HCT116 (cell line): ENCODE results near the gene OCA2. TPM values are rescaled to one million over a fixed set of nuclear protein-coding genes. Genes with fewer than 3 reads are reported as not detected.

ENCODE experiments used
- ATAC-seq: fragments of 200-7000 bp; cut with Tn5 transposase; 2 replicates; pipeline ENCODE4 v1.9.1; 2020; ENCODE audit warnings: mild to moderate bottlenecking, moderate library complexity
- BruUV-seq: library from RNA; stranded (reverse); fragments of 400-500 nt; replicated peaks from 2 replicates; lab custom pipeline; 2021; lab: Mats Ljungman, UMichigan
- CTCF ChIA-PET: fragments of 300-600 bp; sonication (Branson Sonifier 250); formaldehyde crosslinking; loops from one replicate; lab custom pipeline; 2021; ENCODE audit warnings: antibody characterized with exemption; lab: Charles Lee
- POLR2A ChIA-PET: fragments of 300-600, 350-600 bp; sonication (Branson Sonifier 250); formaldehyde crosslinking; loops from one replicate; lab custom pipeline; 2021; ENCODE audit warnings: antibody characterized with exemption; lab: Charles Lee
- RAD21 ChIA-PET, 2 experiments: fragments of 300-600 bp; sonication (Branson Sonifier 250); formaldehyde crosslinking; loops; one replicate each; lab custom pipeline; 2023; ENCODE audit warnings: low total read pairs in 2 of 2; ENCODE audit not compliant: uncharacterized antibody in 2 of 2, unreplicated experiment in 2 of 2, low non-redundant PET in 1 of 2; lab: Charles Lee
- DNase-seq: peaks from one replicate; pipeline ENCODE4 v3.0.0-alpha.2; 2010; ENCODE audit warnings: low read depth, low spot score
- H2AFZ ChIP-seq: fragments of 200-600 bp; shearing (Covaris generic), sonication (generic); 2 replicates; pipeline ENCODE4 v1.6.1; 2017; ENCODE audit warnings: low read depth, mixed run types, mixed read lengths, antibody characterized with exemption, low read length; ENCODE audit not compliant: poor library complexity, severe bottlenecking
- H3K27ac ChIP-seq: 2 replicates; pipeline ENCODE4 v1.5.1; 2012; ENCODE audit warnings: low read depth, low read length
- H3K27me3 ChIP-seq: fragments of 200-600 bp; sonication (generic); 2 replicates; pipeline ENCODE4 v1.6.1; 2016; ENCODE audit warnings: mixed run types, low read length, mixed read lengths; ENCODE audit not compliant: insufficient read depth
- H3K36me3 ChIP-seq, 2 experiments: fragments of 200-500 bp in 1 of 2; fragments of 200-600 bp in 1 of 2; sonication (Bioruptor generic) in 1 of 2; sonication (generic) in 1 of 2; 2 replicates each; pipeline versions ENCODE4 v1.5.1 to v1.6.1; 2014 to 2016; ENCODE audit warnings: low read length in 2 of 2, inconsistent platforms in 1 of 2, mixed read lengths in 1 of 2, mixed run types in 1 of 2; ENCODE audit not compliant: insufficient read depth in 2 of 2, control insufficient read depth in 1 of 2
- H3K4me1 ChIP-seq, 2 experiments: fragments of 200-600 bp in 1 of 2; sonication (generic) in 1 of 2; 2 replicates each; pipeline versions ENCODE4 v1.5.1 to v1.6.1; 2012 to 2017; ENCODE audit warnings: low read length in 2 of 2, inconsistent platforms in 1 of 2, mild to moderate bottlenecking in 1 of 2, mixed read lengths in 1 of 2, mixed run types in 1 of 2, moderate library complexity in 1 of 2; ENCODE audit not compliant: insufficient read depth in 2 of 2, control insufficient read depth in 1 of 2
- H3K4me2 ChIP-seq: fragments of 200-600 bp; sonication (generic); 2 replicates; pipeline ENCODE4 v1.6.1; 2017; ENCODE audit warnings: mixed run types, low read length, mixed read lengths
- H3K4me3 ChIP-seq, 2 experiments: fragments of 200-600 bp in 1 of 2; sonication (generic) in 1 of 2; replicated peaks in 1 of 2; 2 replicates each; pipeline ENCODE4 v1.5.1; 2011 to 2016; ENCODE audit warnings: low read length in 2 of 2, control low read depth in 1 of 2, low read depth in 1 of 2, mild to moderate bottlenecking in 1 of 2, mixed read lengths in 1 of 2, mixed run types in 1 of 2
- H3K79me2 ChIP-seq: fragments of 200-600 bp; sonication (generic); 2 replicates; pipeline ENCODE4 v1.6.1; 2017; ENCODE audit warnings: mild to moderate bottlenecking, mixed run types, low read length, moderate library complexity, mixed read lengths; ENCODE audit not compliant: insufficient read depth
- H3K9ac ChIP-seq: fragments of 200-600 bp; sonication (generic); 2 replicates; pipeline ENCODE4 v1.6.1; 2016; ENCODE audit warnings: low read length, mixed read lengths
- H3K9me2 ChIP-seq: fragments of 200-600 bp; sonication (generic), shearing (Covaris generic); 2 replicates; pipeline ENCODE4 v1.6.1; 2017; ENCODE audit warnings: mixed run types, mild to moderate bottlenecking, moderate library complexity; ENCODE audit not compliant: insufficient read depth
- H3K9me3 ChIP-seq, 2 experiments: fragments of 200-500 bp in 1 of 2; fragments of 200-600 bp in 1 of 2; sonication (Bioruptor generic) in 1 of 2; sonication (generic) in 1 of 2; 2 replicates each; pipeline ENCODE4 v1.6.1; 2014 to 2017; ENCODE audit warnings: low read length in 2 of 2, mixed read lengths in 2 of 2, inconsistent platforms in 1 of 2, low read depth in 1 of 2, mild to moderate bottlenecking in 1 of 2, mixed run types in 1 of 2, moderate library complexity in 1 of 2; ENCODE audit not compliant: control insufficient read depth in 1 of 2, insufficient read depth in 1 of 2
- H4K20me1 ChIP-seq: fragments of 200-600 bp; sonication (generic), shearing (Covaris generic); 2 replicates; pipeline ENCODE4 v1.6.1; 2017; ENCODE audit warnings: mixed run types, mild to moderate bottlenecking, moderate library complexity; ENCODE audit not compliant: insufficient read depth
- ATF3 ChIP-seq: IDR thresholded peaks from 2 replicates; pipeline ENCODE4 v1.6.1; 2012
- CBX3 ChIP-seq: IDR thresholded peaks from 2 replicates; pipeline ENCODE4 v1.6.1; 2012; ENCODE audit warnings: low read depth
- CTCF ChIP-seq, 3 experiments: fragments of 200-600 bp in 1 of 3; sonication (generic) in 1 of 3; IDR thresholded peaks in 2 of 3; conservative IDR thresholded peaks in 1 of 3; 2 replicates each; pipeline ENCODE4 v1.5.1; 2012 to 2017; ENCODE audit warnings: low read depth in 2 of 3, low read length in 2 of 3, antibody characterized with exemption in 1 of 3, borderline replicate concordance in 1 of 3, control low read depth in 1 of 3, mild to moderate bottlenecking in 1 of 3, mixed read lengths in 1 of 3, mixed run types in 1 of 3, moderate library complexity in 1 of 3; ENCODE audit not compliant: insufficient read depth in 1 of 3
- EGR1 ChIP-seq: IDR thresholded peaks from 2 replicates; pipeline ENCODE4 v1.6.1; 2012; ENCODE audit warnings: low read depth
- EZH2 ChIP-seq: fragments of 200-600 bp; sonication (generic); IDR thresholded peaks from 2 replicates; pipeline ENCODE4 v1.6.1; 2017; ENCODE audit warnings: antibody characterized with exemption, mixed run types
- FOSL1 ChIP-seq: IDR thresholded peaks from 2 replicates; pipeline ENCODE4 v1.6.1; 2012; ENCODE audit warnings: low read depth
- POLR2A ChIP-seq: IDR thresholded peaks from 2 replicates; pipeline ENCODE4 v1.7.0; 2011; ENCODE audit warnings: borderline replicate concordance; ENCODE audit not compliant: insufficient read depth, insufficient read length; ENCODE audit errors: extremely low read depth
- POLR2AphosphoS5 ChIP-seq: IDR thresholded peaks from 2 replicates; pipeline ENCODE4 v1.6.1; 2011; ENCODE audit warnings: mild to moderate bottlenecking, low read depth, low read length, moderate library complexity
- RAD21 ChIP-seq: IDR thresholded peaks from 2 replicates; pipeline ENCODE4 v1.6.1; 2012; ENCODE audit warnings: low read depth, mild to moderate bottlenecking
- REST ChIP-seq: IDR thresholded peaks from 2 replicates; pipeline ENCODE4 v1.6.1; 2012; ENCODE audit warnings: low read depth
- SIN3A ChIP-seq: IDR thresholded peaks from 2 replicates; pipeline ENCODE4 v1.6.1; 2012; ENCODE audit warnings: low read depth
- SP1 ChIP-seq: IDR thresholded peaks from 2 replicates; pipeline ENCODE4 v1.6.1; 2012; ENCODE audit warnings: low read depth
- TCF7L2 ChIP-seq: IDR thresholded peaks from 2 replicates; pipeline ENCODE4 v1.7.0; 2011; ENCODE audit warnings: borderline replicate concordance, inconsistent platforms; ENCODE audit not compliant: insufficient read depth, insufficient read length; ENCODE audit errors: extremely low read depth
- YY1 ChIP-seq: IDR thresholded peaks from 2 replicates; pipeline ENCODE4 v1.6.1; 2011; ENCODE audit warnings: low read length, low read depth, moderate library complexity, mild to moderate bottlenecking; ENCODE audit not compliant: insufficient replicate concordance; ENCODE audit errors: extremely low read depth
- ZBTB33 ChIP-seq: IDR thresholded peaks from 2 replicates; pipeline ENCODE4 v1.6.1; 2011; ENCODE audit warnings: mild to moderate bottlenecking, low read length, moderate library complexity; ENCODE audit not compliant: insufficient replicate concordance; ENCODE audit errors: extremely low read depth
- ZFX ChIP-seq: fragments of 450-650 bp; IDR thresholded peaks from 2 replicates; pipeline ENCODE4 v1.6.1; 2017
- ZNF274 ChIP-seq: fragments of 200-500 bp; sonication (Bioruptor generic); IDR thresholded peaks from 2 replicates; pipeline ENCODE4 v1.6.1; 2014; ENCODE audit warnings: mild to moderate bottlenecking, low read depth, low read length, inconsistent platforms
- intact Hi-C: fragments of 100-400 bp; cut with micrococcal nuclease; formaldehyde crosslinking; loops from 2 replicates; pipeline ENCODE4 v1.10.0; 2022
- total RNA-seq: library from RNA; stranded (reverse); gene quantifications from one replicate; pipeline ENCODE4 v1.2.1, GENCODE V29; 2021; ENCODE audit not compliant: unreplicated experiment

The OCA2 gene
- total RNA-seq, 1 experiment from 2014 or later = not detected

GRCh38 chr15:27826902-27827714, 272.0 kb downstream of the OCA2 start (continued):
- TF ChIP-seq CTCF (IDR thresholded peaks at IDR 0.05 in 2 of 3, conservative IDR thresholded peaks at IDR 0.05 in 1 of 3; ENCODE audit: borderline replicate concordance in 1 of 3, insufficient read depth in 1 of 3, low read depth in 2 of 3, low read length in 2 of 3) (no peak), REST (no peak)

GRCh38 chr15:27826411-27826810, 272.7 kb downstream of the OCA2 start:
- H2AFZ ChIP-seq = no peak overlapping the region
- H3K36me3 ChIP-seq = no peaks in the 10 kb centered on the region
- no peaks in the 10 kb centered on the region for H4K20me1 ChIP-seq
- no TSS peak for BruUV-seq
- CTCF ChIA-PET = no interaction called here
- no peak overlapping the region for H3K27ac ChIP-seq
- POLR2A ChIA-PET = no interaction called here
- H3K9ac ChIP-seq = no peak overlapping the region
- intact Hi-C loops = no loop called here
- H3K4me2 ChIP-seq = no peak overlapping the region
- H3K27me3 ChIP-seq = no peaks in the 10 kb centered on the region
- ATAC-seq (no peak), DNase-seq (no peak)
- H3K4me1 ChIP-seq = no peaks in the 10 kb centered on the region
- H3K79me2 ChIP-seq = no peaks in the 10 kb centered on the region
- peaks cover 3 to 37% of the 10 kb centered on the region in 2 experiments; a peak in 2 of 4 replicates for H3K9me3 ChIP-seq
- RAD21 ChIA-PET = no interaction called here
- H3K9me2 ChIP-seq = no peaks in the 10 kb centered on the region
- no peak overlapping the region for H3K4me3 ChIP-seq
- no peak for TF ChIP-seq CBX3
- no peak for TF ChIP-seq EGR1
- TF ChIP-seq ZBTB33 = no peak
- TF ChIP-seq SP1 = no peak
- TF ChIP-seq RAD21 = no peak
- no peak for TF ChIP-seq ZFX
- TF ChIP-seq SIN3A = no peak
- no peak for TF ChIP-seq YY1
- TF ChIP-seq TCF7L2 = no peak
- TF ChIP-seq ZNF274 = no peak
- no peak for TF ChIP-seq POLR2AphosphoS5
- TF ChIP-seq ATF3 = no peak
- TF ChIP-seq EZH2 = no peak
- no peak for TF ChIP-seq POLR2A
- no peak for TF ChIP-seq FOSL1
